Cardiac fibroblast (primary cell): ENCODE results near the gene GPN1.

ENCODE experiments used
- DNase-seq, 2 donors: peaks; one replicate each; pipeline versions ENCODE4 v3.0.0 to v3.0.0-alpha.2; 2010; ENCODE audit warnings: low read depth in 2 of 2
- H3K4me3 ChIP-seq, 2 donors: replicated peaks in 1 of 2; 1 replicate in 1 of 2; 2 replicates in 1 of 2; pipeline ENCODE4 v1.5.1; 2011; ENCODE audit warnings: low read depth in 2 of 2, low read length in 2 of 2, mild to moderate bottlenecking in 2 of 2, moderate library complexity in 1 of 2
- CTCF ChIP-seq: IDR thresholded peaks from one replicate; pipeline ENCODE4 v1.5.1; 2011; ENCODE audit warnings: low read depth, mild to moderate bottlenecking, low read length, inconsistent platforms

GPN1 gene

GRCh38 chr2:27663285-27664153, 34.7 kb downstream of the GPN1 start, which contains the start of the genes SLC4A1AP and SUPT7L:
SLC4A1AP (plus strand) TSS chr2:27663889; CDS start chr2:27663915, 26 bp downstream.
SUPT7L (minus strand) TSS chr2:27663614; CDS start chr2:27662192, 1,422 bp downstream.
- no peak for TF ChIP-seq CTCF
- peak; percentile 90 to 93 for DNase-seq
- peak within 1 kb of the TSS; percentile 96 to 98 for H3K4me3 ChIP-seq

GRCh38 chr2:27664154-27664574, 35.3 kb downstream of the GPN1 start:
- peak overlapping the region; percentile 96 to 98 for H3K4me3 ChIP-seq
- no peak for DNase-seq
- peak; percentile 4 for TF ChIP-seq CTCF

GRCh38 chr2:27664622-27665363, 35.9 kb downstream of the GPN1 start:
- H3K4me3 ChIP-seq: peak overlapping the region; percentile 96 to 98
- no peak for DNase-seq
- no peak for TF ChIP-seq CTCF

- TF ChIP-seq CTCF: no peak
- no peak for DNase-seq
- no peak overlapping the region for H3K4me3 ChIP-seq
These were observed 38.6 kb downstream of the GPN1 start for GRCh38 chr2:27667446-27667845.

- no peak for DNase-seq
- H3K4me3 ChIP-seq: no peak overlapping the region
- no peak for TF ChIP-seq CTCF
These were observed 42.4 kb downstream of the GPN1 start for GRCh38 chr2:27671235-27671634.

GRCh38 chr2:27672723-27673486, 44.1 kb downstream of the GPN1 start:
- H3K4me3 ChIP-seq: no peak overlapping the region
- TF ChIP-seq CTCF: no peak
- DNase-seq: no peak
